T follicular helper cell (primary cell): ENCODE data around the gene ZNF423.

ENCODE experiments used
- DNase-seq: peaks from one replicate; pipeline ENCODE4 v3.0.0-alpha.2; 2020; ENCODE audit warnings: low read depth

ZNF423 gene

GRCh38 chr16:49848530-49848929 lies 7.4 kb downstream of the ZNF423 start:
- DNase-seq: no peak

- DNase-seq: no peak
Measured at GRCh38 chr16:49846800-49847199, 9.1 kb downstream of the ZNF423 start.

GRCh38 chr16:49844359-49844758 lies 11.6 kb downstream of the ZNF423 start:
- DNase-seq: no peak

- no peak for DNase-seq
Measured at GRCh38 chr16:49843758-49844157, 12.2 kb downstream of the ZNF423 start.

- DNase-seq: no peak
Measured at GRCh38 chr16:49842972-49843371, 12.9 kb downstream of the ZNF423 start.

GRCh38 chr16:49839017-49839825 lies 16.7 kb downstream of the ZNF423 start:
- DNase-seq: no peak

GRCh38 chr16:49838441-49839016 lies 17.4 kb downstream of the ZNF423 start:
- no peak for DNase-seq

GRCh38 chr16:49837688-49838410 lies 18.1 kb downstream of the ZNF423 start:
- no peak for DNase-seq

- no peak for DNase-seq
Measured at GRCh38 chr16:49836668-49837067, 19.2 kb downstream of the ZNF423 start.

- no peak for DNase-seq
Measured at GRCh38 chr16:49836218-49836617, 19.7 kb downstream of the ZNF423 start.

- no peak for DNase-seq
Measured at GRCh38 chr16:49835161-49835777, 20.6 kb downstream of the ZNF423 start.

- no peak for DNase-seq
Measured at GRCh38 chr16:49834531-49835151, 21.3 kb downstream of the ZNF423 start.

- DNase-seq: no peak
Measured at GRCh38 chr16:49833796-49834530, 21.9 kb downstream of the ZNF423 start.

GRCh38 chr16:49833085-49833484 lies 22.8 kb downstream of the ZNF423 start:
- DNase-seq: no peak

GRCh38 chr16:49832177-49832576 lies 23.7 kb downstream of the ZNF423 start:
- DNase-seq: no peak

GRCh38 chr16:49830873-49831272 lies 25.0 kb downstream of the ZNF423 start:
- DNase-seq: no peak

- no peak for DNase-seq
Measured at GRCh38 chr16:49828533-49829267, 27.2 kb downstream of the ZNF423 start.

- DNase-seq: no peak
Measured at GRCh38 chr16:49827805-49828438, 28.0 kb downstream of the ZNF423 start.

- no peak for DNase-seq
Measured at GRCh38 chr16:49826515-49826914, 29.4 kb downstream of the ZNF423 start.

GRCh38 chr16:49825041-49825440 lies 30.9 kb downstream of the ZNF423 start:
- no peak for DNase-seq
